CD4-positive, alpha-beta T cell treated with Interleukin-1 beta for 1 hour (primary cell): Measurements from ENCODE around the gene CLIC5.

Source experiments
- DNase-seq, 2 donors: peaks; one replicate each; pipeline ENCODE4 v3.0.0-alpha.2; 2020 to 2022

The CLIC5 gene

GRCh38 chr6:45835721-45836437, 179.8 kb downstream of the CLIC5 start:
- no peak for DNase-seq

GRCh38 chr6:45832063-45832462, 183.6 kb downstream of the CLIC5 start:
- DNase-seq = no peak
